Measurements from ENCODE around the gene MICAL3.
"Not testable (repeated sequence)": the region's sequence is repeated elsewhere in the genome, so short reads cannot be mapped to it uniquely, and the experiment has no call there.

Gene MICAL3

GRCh38 chr22:18001040-18001893 lies 23.1 kb downstream of the MICAL3 start:
- peak; percentile 98 for DNase-seq (ENCODE audit: low read depth in 2 of 2)

- no peak for DNase-seq (ENCODE audit: low read depth in 2 of 2)
These were observed 23.8 kb downstream of the MICAL3 start for GRCh38 chr22:18000441-18001039.

GRCh38 chr22:17999851-18000250 lies 24.5 kb downstream of the MICAL3 start:
- no peak for DNase-seq (ENCODE audit: low read depth in 2 of 2)

- no peak for DNase-seq (ENCODE audit: low read depth in 2 of 2)
These were observed 25.4 kb downstream of the MICAL3 start for GRCh38 chr22:17998913-17999312.

GRCh38 chr22:17997456-17997855 lies 26.9 kb downstream of the MICAL3 start:
- no peak for DNase-seq (ENCODE audit: low read depth in 2 of 2)

- DNase-seq (ENCODE audit: low read depth in 2 of 2), result not testable (repeated sequence)
These were observed 29.1 kb downstream of the MICAL3 start for GRCh38 chr22:17995256-17995655.

GRCh38 chr22:17994424-17995108 lies 29.8 kb downstream of the MICAL3 start:
- no peak for DNase-seq (ENCODE audit: low read depth in 2 of 2)

GRCh38 chr22:17992976-17993375 lies 31.4 kb downstream of the MICAL3 start:
- DNase-seq (ENCODE audit: low read depth in 2 of 2), result not testable (repeated sequence)

- not testable (repeated sequence) for DNase-seq (ENCODE audit: low read depth in 2 of 2)
These were observed 32.4 kb downstream of the MICAL3 start for GRCh38 chr22:17991992-17992391.

- DNase-seq (ENCODE audit: low read depth in 2 of 2), result no peak
These were observed 33.4 kb downstream of the MICAL3 start for GRCh38 chr22:17990942-17991341.

GRCh38 chr22:17990147-17990546 lies 34.2 kb downstream of the MICAL3 start:
- DNase-seq (ENCODE audit: low read depth in 2 of 2), result no peak

GRCh38 chr22:17988800-17989513 lies 35.4 kb downstream of the MICAL3 start:
- no peak for DNase-seq (ENCODE audit: low read depth in 2 of 2)

- DNase-seq (ENCODE audit: low read depth in 2 of 2), result no peak
These were observed 38.8 kb downstream of the MICAL3 start for GRCh38 chr22:17985606-17986005.

GRCh38 chr22:17985071-17985470 lies 39.3 kb downstream of the MICAL3 start:
- not testable (repeated sequence) for DNase-seq (ENCODE audit: low read depth in 2 of 2)

- DNase-seq (ENCODE audit: low read depth in 2 of 2), result no peak
These were observed 40.2 kb downstream of the MICAL3 start for GRCh38 chr22:17984114-17984513.

GRCh38 chr22:17982572-17983141 lies 41.7 kb downstream of the MICAL3 start:
- no peak for DNase-seq (ENCODE audit: low read depth in 2 of 2)

- no peak for DNase-seq (ENCODE audit: low read depth in 2 of 2)
These were observed 42.9 kb downstream of the MICAL3 start for GRCh38 chr22:17981497-17981896.

- DNase-seq (ENCODE audit: low read depth in 2 of 2), result no peak
These were observed 43.7 kb downstream of the MICAL3 start for GRCh38 chr22:17980638-17981051.

GRCh38 chr22:17980015-17980590 lies 44.3 kb downstream of the MICAL3 start:
- DNase-seq (ENCODE audit: low read depth in 2 of 2), result no peak

- DNase-seq (ENCODE audit: low read depth in 2 of 2), result no peak
These were observed 46.3 kb downstream of the MICAL3 start for GRCh38 chr22:17978027-17978426.

- no peak for DNase-seq (ENCODE audit: low read depth in 2 of 2)
These were observed 47.0 kb downstream of the MICAL3 start for GRCh38 chr22:17977371-17977770.

All from fibroblast of skin of left biceps (primary cell).